Measurements from ENCODE around the gene LRPPRC. TPM values are rescaled to one million over a fixed set of nuclear protein-coding genes. Genes with fewer than 3 reads are reported as not detected.

The LRPPRC gene
- polyA plus RNA-seq, 1 of the 3 experiments (the other 2 are of a cell fraction): 31.4 TPM

DNA sequence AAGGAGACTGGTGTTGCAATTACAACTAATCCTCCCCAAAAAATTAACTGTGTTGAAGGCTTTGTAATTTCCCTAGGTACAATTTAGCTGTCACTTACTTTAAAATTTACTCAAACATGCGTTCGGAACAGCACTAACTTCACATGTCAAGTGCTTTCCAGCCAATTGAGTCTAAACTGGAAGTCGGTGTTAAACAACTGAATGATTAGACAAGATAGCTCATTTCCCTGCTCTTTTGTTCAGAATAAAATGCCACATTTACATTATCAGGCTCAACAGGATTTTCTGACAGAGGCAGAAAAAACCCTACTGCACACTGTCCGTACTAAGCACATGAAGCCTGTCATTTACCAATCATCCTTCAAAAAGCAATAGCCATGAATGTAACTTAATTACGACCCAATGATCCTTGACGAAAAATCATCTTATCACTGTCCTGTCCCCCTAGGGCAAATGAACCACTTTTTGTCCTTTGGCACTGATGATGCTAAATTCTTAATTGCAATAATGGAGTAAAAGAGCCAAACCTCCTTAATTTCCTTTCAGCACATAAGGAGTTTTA lies 56.0 kb downstream of the LRPPRC start:
- POLR2A ChIA-PET: no interaction called here
- Histone ChIP-seq H3K4me1 (ENCODE audit: control insufficient read depth in 1 of 2, insufficient read depth in 2 of 2, low read depth in 1 of 2, low read length in 1 of 2) (peaks cover 0 to 46% of the 10 kb centered on the region in 2 experiments; a peak in 3 of 4 replicates), H3F3A (replicated peaks; ENCODE audit: insufficient read depth) (no peaks in the 10 kb centered on the region), H3K9ac (no peak overlapping the region), H3K4me2 (no peak overlapping the region), H3K79me2 (ENCODE audit: insufficient read depth) (peaks cover 10% of the 10 kb centered on the region; the same call in 1 of the 2 replicates), H3K27ac (ENCODE audit: low read depth in 2 of 2, low read length in 1 of 2) (no peak overlapping the region), H3K9me2 (no peaks in the 10 kb centered on the region), H3K9me3 (no peaks in the 10 kb centered on the region), H3K27me3 (ENCODE audit: insufficient read depth) (no peaks in the 10 kb centered on the region), H3K36me3 (replicated peaks in 1 of 2; ENCODE audit: control insufficient read depth in 1 of 2, insufficient read depth in 2 of 2, low read length in 1 of 2) (peaks cover 64 to 78% of the 10 kb centered on the region in 2 experiments), H3K4me3 (ENCODE audit: low read depth in 2 of 2, low read length in 1 of 2) (no peak overlapping the region), H4K20me1 (ENCODE audit: insufficient read depth) (no peaks in the 10 kb centered on the region), H2AFZ (ENCODE audit: low read depth) (no peak overlapping the region)
- no peak for DNase-seq
- 93% methylated on average over 6 of the region's 6 CpGs for WGBS (ENCODE audit: low lambda C conversion rate)
- CTCF ChIA-PET: interaction anchor here (0.6 to 10.8 kb wide), 6 partner anchors 8 to 1016 kb away, joined by 3 to 77 read pairs (median 10); no protein-coding TSS in a partner anchor
- TF ChIP-seq RAD21 (IDR thresholded peaks at IDR 0.05; ENCODE audit: low read length) (no peak), RCOR1 (IDR thresholded peaks at IDR 0.05; ENCODE audit: low read length) (no peak), MXI1 (IDR thresholded peaks at IDR 0.05; ENCODE audit: low read depth, low read length) (no peak), RXRA (IDR thresholded peaks at IDR 0.05; ENCODE audit: borderline replicate concordance, low read depth) (no peak), FOSL2 (IDR thresholded peaks at IDR 0.05; ENCODE audit: borderline replicate concordance, low read depth) (no peak), GATA2 (CRISPR knock-in tag; IDR thresholded peaks at IDR 0.05) (peak; percentile 59), SMC3 (IDR thresholded peaks at IDR 0.05; ENCODE audit: low read depth, low read length) (no peak), EP300 (IDR thresholded peaks at IDR 0.05; ENCODE audit: borderline replicate concordance in 1 of 2, low read depth in 1 of 2, low read length in 1 of 2) (peak in 1 of 2 experiments; percentile 40; a peak in 1 of 4 replicates), NRF1 (IDR thresholded peaks at IDR 0.05; ENCODE audit: low read depth, low read length) (no peak), TAF1 (IDR thresholded peaks at IDR 0.05; ENCODE audit: borderline replicate concordance, low read depth, low read length) (no peak), PBX3 (IDR thresholded peaks at IDR 0.05) (no peak), REST (IDR thresholded peaks at IDR 0.05; ENCODE audit: low read depth, low read length) (no peak), RFX5 (IDR thresholded peaks at IDR 0.05; ENCODE audit: low read length) (no peak), ELF1 (IDR thresholded peaks at IDR 0.05) (no peak)

Measured in SK-N-SH (cell line).